GM19468 (cell line): ENCODE measurements around the gene SPG7.
"Not testable (repeated sequence)": the region's sequence is repeated elsewhere in the genome, so short reads cannot be mapped to it uniquely, and the experiment has no call there.

Experiments
- ATAC-seq: cut with Tn5 transposase; IDR thresholded peaks from one replicate; pipeline ENCODE4 v1.9.1; 2021; ENCODE audit warnings: mild to moderate bottlenecking, moderate library complexity, moderate number of reproducible peaks; ENCODE audit not compliant: unreplicated experiment; ENCODE audit errors: extremely low read depth

The SPG7 gene

GRCh38 chr16:89574681-89575246 lies 66.6 kb downstream of the SPG7 start:
- ATAC-seq: no peak

GRCh38 chr16:89575247-89576152 lies 67.3 kb downstream of the SPG7 start, which contains the start of gene CPNE7:
Gene CPNE7 (plus strand): TSS chr16:89575758. CDS start chr16:89575898, 140 bp downstream.
- ATAC-seq: no peak

GRCh38 chr16:89576153-89577054 lies 68.2 kb downstream of the SPG7 start:
- no peak for ATAC-seq

- no peak for ATAC-seq
Measured at GRCh38 chr16:89577055-89577759, 69.0 kb downstream of the SPG7 start.

- no peak for ATAC-seq
Measured at GRCh38 chr16:89579351-89579750, 71.1 kb downstream of the SPG7 start.

GRCh38 chr16:89581045-89581695 lies 73.0 kb downstream of the SPG7 start:
- ATAC-seq: no peak

GRCh38 chr16:89581861-89582563 lies 73.8 kb downstream of the SPG7 start:
- no peak for ATAC-seq

- no peak for ATAC-seq
Measured at GRCh38 chr16:89582614-89583196, 74.5 kb downstream of the SPG7 start.

- ATAC-seq: no peak
Measured at GRCh38 chr16:89583197-89583894, 75.1 kb downstream of the SPG7 start.

- no peak for ATAC-seq
Measured at GRCh38 chr16:89583895-89584644, 75.9 kb downstream of the SPG7 start.

- ATAC-seq: no peak
Measured at GRCh38 chr16:89584768-89585549, 76.8 kb downstream of the SPG7 start.

GRCh38 chr16:89586218-89586617 lies 78.0 kb downstream of the SPG7 start:
- no peak for ATAC-seq

- ATAC-seq: no peak
Measured at GRCh38 chr16:89586853-89587252, 78.7 kb downstream of the SPG7 start.

GRCh38 chr16:89587676-89588075 lies 79.5 kb downstream of the SPG7 start:
- ATAC-seq: not testable (repeated sequence)

GRCh38 chr16:89588413-89589109 lies 80.4 kb downstream of the SPG7 start:
- ATAC-seq: no peak
